ENCODE data around the gene PMPCA.

The PMPCA gene

DNA sequence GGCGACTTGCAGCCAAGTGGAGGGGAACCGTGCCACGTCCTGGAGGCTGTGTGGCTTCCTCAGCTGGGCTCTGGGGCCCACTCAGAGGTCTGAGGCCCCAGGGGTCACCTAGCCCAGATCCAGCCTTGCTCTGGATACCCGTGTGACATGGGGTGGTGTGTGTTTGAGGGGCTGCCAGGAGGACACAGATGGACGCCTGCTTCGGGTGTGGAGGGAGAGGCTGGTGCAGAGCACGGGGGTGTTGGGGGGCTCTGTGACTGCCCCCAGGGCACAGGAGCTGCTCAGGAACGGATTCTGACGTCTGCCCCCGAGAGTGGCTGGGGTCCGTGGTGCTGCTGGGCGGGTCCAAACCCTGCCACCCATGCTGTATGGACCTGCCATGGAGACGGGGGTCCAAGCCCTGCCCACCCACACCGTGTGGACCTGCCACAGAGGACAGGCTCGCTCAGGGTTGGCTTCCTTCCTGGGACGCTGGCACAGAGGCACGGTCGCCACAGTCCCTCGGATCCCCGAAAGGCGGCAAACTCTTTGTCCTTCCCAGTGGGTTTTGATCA lies 18.7 kb downstream of the PMPCA start:
- in situ Hi-C loops (cut with HindIII; ENCODE audit: low pct_ligation_motif_present, low pct_unique_long_range_greater_than_20kb, low sequenced_read_pairs), result no loop called here
- DNase-seq, result no peak

GRCh38 chr9:136429683-136430491 lies 19.4 kb downstream of the PMPCA start:
- no peak for DNase-seq
- in situ Hi-C loops (cut with HindIII; ENCODE audit: low pct_ligation_motif_present, low pct_unique_long_range_greater_than_20kb, low sequenced_read_pairs), result no loop called here

DNA sequence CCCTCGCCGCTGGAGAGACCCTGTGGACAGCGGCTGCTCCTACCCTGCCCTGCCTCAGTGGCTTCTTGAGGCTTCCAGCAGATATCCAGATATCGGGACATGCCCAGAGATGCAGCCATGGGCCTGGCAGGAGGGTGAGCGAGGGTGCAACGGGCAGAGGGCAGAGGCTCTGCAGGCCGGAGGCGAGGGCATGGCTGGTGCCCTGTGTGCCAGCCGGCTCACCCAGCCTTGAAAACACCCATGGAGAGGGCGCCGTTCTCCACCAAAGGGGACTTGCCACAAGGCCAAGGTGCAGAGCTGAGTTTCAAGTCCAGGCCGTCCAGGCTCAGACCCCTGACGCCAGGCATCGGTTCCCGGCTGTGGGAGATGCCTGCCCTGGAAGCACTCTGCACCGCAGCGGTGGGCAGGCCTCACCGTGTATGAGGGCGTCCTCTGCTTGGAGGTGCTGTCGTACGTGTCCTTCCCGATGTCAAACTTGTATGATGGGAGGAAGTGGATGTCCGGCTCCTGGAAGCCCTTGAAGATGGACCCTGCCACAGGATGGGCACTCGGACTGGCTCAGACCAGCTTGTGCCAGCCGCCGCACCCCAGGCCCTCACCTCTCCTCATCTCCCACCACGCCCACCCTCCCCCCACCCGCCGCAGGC lies 20.3 kb downstream of the PMPCA start:
- in situ Hi-C loops (cut with HindIII; ENCODE audit: low pct_ligation_motif_present, low pct_unique_long_range_greater_than_20kb, low sequenced_read_pairs), result no loop called here
- no peak for DNase-seq

DNA sequence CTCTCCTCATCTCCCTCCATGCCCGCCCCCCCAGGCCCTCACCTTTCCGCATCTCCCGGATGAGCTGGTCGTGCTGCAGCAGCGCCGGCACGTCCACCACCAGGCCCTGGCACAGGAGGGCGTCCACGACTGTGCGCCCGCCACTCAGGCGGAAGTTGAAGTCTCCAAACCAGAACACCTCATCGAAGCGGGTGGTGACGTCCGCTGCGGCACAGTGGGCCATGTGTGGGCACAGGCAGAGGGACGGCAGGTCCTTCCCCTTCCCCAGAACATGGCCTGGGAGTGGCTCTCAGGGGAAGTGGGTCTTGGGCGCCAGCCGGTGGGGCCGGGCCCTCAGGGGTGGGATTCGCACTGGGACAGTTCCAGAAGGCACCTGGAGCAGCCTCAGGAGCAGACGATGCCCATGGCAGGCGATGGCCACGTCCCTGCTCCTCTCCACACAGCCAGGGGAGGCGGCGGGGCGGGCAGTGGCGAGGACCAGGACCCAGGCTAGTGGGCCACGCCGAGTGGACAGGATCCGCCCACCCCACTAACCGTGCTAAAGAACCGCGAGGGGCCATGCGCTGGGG lies 21.4 kb downstream of the PMPCA start:
- no peak for DNase-seq
- in situ Hi-C loops (cut with HindIII; ENCODE audit: low pct_ligation_motif_present, low pct_unique_long_range_greater_than_20kb, low sequenced_read_pairs), result no loop called here

DNA sequence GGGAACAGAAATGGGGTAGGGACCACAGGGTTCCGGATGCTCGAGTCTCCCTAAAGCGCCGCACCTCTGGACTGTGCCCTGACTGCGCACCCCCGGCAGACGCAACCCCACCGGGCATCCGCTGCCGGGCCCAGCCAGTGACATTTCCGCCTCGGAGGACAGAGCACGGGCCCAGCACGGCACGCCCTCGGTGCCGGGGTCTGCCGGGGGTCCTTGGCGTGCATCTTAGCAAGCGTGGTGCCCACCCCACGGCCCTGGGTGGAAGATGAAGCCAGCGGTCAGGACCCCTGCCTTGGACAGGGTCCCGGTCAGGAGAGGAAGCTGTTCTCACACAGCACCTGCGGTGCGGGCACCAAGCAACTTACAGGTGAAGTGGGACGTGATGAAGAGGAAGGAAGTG lies 22.1 kb downstream of the PMPCA start:
- DNase-seq, result no peak
- in situ Hi-C loops (cut with HindIII; ENCODE audit: low pct_ligation_motif_present, low pct_unique_long_range_greater_than_20kb, low sequenced_read_pairs), result no loop called here

DNA sequence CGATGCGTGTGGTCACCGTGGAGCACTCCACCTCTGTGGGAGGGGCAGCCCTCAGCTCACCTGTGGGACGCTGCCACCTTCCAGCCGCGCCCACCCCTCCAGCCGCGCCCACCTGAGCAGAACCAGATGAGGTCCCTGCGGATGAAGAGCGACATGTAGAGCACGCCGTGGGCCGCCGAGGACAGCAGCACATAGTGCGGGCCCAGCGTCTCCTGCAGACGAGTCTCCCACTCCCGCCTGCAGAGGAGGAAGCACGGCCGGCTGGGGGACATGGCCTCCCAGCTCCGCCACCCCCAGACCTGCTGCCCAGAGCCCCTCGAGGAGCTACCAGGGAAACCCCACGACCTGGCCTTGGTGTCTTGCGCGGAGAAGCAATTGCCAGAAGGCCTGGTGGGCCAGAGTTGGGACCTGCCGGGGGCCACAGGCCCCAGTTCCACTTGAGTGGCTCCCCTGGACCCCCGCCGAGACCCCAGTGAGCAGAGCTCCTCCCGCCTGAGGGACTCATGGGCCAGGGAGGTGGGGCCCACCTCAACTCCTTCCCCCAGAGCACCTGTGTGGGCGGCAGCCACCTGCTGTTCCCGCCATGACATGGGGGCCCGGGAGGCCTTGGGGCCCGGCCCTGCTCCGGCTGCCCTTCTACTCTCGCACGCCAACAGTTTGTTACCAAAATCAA lies 22.7 kb downstream of the PMPCA start:
- in situ Hi-C loops (cut with HindIII; ENCODE audit: low pct_ligation_motif_present, low pct_unique_long_range_greater_than_20kb, low sequenced_read_pairs), result no loop called here
- DNase-seq, result no peak

DNA sequence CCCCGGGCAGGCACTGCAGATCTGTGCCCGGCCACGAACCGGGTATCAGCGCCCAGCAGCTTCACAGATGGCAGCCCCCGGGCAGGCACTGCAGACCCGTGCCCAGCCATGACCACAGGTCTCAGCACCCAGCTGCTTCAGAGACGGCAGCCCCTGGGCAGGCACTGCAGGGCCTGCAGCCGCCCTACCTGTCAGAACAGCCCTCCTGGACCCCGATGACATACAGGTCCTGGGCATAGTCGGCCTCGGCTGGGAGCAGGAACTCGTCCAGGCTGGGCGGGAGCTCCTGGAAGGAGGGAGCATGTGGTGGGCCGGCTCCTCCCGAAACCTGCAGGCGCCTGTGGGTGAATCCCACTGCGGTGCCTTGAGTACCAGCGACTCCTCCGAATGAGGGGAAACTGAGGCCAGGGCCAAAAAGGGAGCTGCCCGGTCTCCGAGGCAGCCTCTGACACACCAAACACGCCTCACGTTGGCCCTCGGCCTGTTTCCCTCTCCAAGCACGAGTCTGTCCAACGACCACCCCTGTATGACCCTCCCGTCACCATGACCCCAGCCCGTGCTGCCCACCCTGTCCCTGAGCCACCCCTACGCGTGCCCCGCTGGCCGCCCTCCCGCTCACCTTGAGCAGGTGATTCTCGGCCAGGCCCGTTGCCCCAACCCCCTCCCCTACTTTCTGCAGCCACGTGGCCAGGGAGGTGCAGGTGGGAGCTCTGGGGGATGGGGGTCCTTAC lies 23.6 kb downstream of the PMPCA start:
- in situ Hi-C loops (cut with HindIII; ENCODE audit: low pct_ligation_motif_present, low pct_unique_long_range_greater_than_20kb, low sequenced_read_pairs), result no loop called here
- no peak for DNase-seq

GRCh38 chr9:136434580-136435169 lies 24.2 kb downstream of the PMPCA start:
- in situ Hi-C loops (cut with HindIII; ENCODE audit: low pct_ligation_motif_present, low pct_unique_long_range_greater_than_20kb, low sequenced_read_pairs), result no loop called here
- no peak for DNase-seq

- DNase-seq, result no peak
- in situ Hi-C loops (cut with HindIII; ENCODE audit: low pct_ligation_motif_present, low pct_unique_long_range_greater_than_20kb, low sequenced_read_pairs), result no loop called here
These were observed 25.7 kb downstream of the PMPCA start for GRCh38 chr9:136436055-136436634.

DNA sequence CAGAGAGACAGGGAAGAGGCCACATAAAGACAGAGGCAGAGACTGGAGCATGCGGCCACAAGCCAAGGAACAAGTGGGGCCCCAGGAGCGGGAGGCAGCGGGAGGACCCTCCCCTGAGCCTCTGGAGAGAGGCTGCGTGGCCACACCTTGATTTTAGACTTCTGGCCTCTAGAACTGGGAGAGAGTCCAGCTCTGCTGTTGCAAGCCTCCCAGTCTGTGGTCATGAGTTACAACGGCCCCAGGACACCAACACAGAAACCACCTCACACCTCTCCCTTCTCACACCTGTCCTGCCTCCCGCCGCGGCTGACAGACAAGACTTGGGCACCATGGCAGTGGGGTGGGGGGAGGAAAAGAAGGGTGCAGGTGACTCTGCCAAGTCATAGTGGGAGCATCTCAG lies 27.0 kb downstream of the PMPCA start:
- in situ Hi-C loops (cut with HindIII; ENCODE audit: low pct_ligation_motif_present, low pct_unique_long_range_greater_than_20kb, low sequenced_read_pairs), result no loop called here
- no peak for DNase-seq

- in situ Hi-C loops (cut with HindIII; ENCODE audit: low pct_ligation_motif_present, low pct_unique_long_range_greater_than_20kb, low sequenced_read_pairs), result no loop called here
- no peak for DNase-seq
These were observed 27.5 kb downstream of the PMPCA start for GRCh38 chr9:136437839-136438547.

- in situ Hi-C loops (cut with HindIII; ENCODE audit: low pct_ligation_motif_present, low pct_unique_long_range_greater_than_20kb, low sequenced_read_pairs), result no loop called here
- peak; percentile 23 for DNase-seq
These were observed 28.4 kb downstream of the PMPCA start for GRCh38 chr9:136438548-136439480.

DNA sequence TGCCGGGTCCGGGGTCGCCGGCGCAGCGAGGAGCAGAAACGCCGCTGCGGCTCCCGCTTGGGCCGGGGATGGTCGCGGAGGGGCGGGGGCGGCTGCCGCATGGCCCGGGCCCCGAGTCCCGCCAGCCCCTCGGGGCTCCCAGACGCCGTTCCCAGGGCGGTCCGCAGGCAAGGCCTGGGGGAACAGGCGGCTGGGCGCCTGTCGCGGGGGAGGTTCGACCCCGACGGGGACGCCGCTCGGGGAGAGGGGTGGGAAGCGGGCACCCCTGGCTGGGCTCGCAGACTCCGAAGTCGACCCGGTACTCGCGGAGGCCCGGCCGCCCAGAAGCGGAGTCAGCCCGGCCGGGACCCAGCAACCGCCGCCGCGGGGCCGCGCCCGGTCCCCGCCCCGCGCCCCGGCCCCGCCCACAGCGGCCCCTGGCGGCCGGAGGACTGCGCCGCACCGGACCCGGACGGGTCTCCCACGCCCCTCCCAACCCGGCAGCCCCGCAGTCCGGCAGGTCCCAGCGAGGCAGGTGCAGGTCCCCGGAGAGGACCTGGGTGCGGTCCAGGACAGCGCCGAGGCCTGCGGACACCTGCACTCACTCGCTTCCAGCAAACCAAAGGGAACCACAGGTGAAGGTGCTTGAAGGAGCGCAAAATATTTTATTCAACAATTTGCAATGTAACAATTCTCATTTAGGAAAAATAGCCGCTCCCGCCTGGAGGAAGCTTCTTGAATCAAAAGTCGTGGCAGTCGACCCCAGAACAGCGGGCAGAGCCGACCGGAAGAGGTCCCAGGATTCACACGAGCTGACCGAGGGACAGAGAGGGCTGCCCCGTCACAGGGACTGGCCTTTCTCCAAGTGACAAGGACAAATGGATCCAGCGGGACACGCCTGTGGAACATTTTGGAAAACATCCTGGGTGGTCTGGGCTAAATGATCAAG lies 29.3 kb downstream of the PMPCA start, which contains the start of gene INPP5E:
Gene INPP5E (minus strand): TSS at position 365 of the 928 bp plus-strand sequence. CDS start 426 bp downstream, outside the sequence.
- in situ Hi-C loops (cut with HindIII; ENCODE audit: low pct_ligation_motif_present, low pct_unique_long_range_greater_than_20kb, low sequenced_read_pairs), result no loop called here
- peak; percentile 67 for DNase-seq

GRCh38 chr9:136441191-136441680 lies 30.8 kb downstream of the PMPCA start:
- in situ Hi-C loops (cut with HindIII; ENCODE audit: low pct_ligation_motif_present, low pct_unique_long_range_greater_than_20kb, low sequenced_read_pairs), result no loop called here
- DNase-seq, result no peak

DNA sequence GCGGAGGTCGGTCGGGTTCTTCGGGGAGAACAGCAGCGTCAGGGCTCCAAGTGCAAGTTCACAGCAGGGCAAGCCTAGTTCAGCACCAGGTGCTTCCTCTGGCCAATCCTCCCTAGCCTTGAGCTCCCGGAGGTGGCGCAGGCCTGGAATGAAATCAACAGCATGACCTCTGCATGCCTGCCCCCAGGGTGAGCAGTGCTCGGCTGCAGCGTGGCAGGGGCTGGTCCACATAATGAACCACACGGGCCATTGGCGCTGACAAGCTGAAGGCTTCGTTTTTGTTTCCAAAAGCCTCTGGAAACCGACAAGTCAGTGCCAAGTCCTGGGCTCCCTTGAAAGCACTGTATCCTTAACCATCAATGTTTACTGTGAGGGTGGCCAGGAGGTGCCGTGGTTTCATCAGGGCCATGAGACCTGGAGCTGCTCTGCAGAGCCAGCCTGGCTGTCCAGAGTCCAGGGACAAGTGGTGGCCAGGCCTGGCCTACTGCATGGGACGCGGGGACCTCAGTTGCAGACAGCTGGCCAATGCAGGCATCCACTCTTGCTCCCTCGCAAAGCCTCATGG lies 31.3 kb downstream of the PMPCA start:
- in situ Hi-C loops (cut with HindIII; ENCODE audit: low pct_ligation_motif_present, low pct_unique_long_range_greater_than_20kb, low sequenced_read_pairs), result no loop called here
- DNase-seq, result no peak
